HCEC 1CT (cell line): ENCODE measurements around the gene DUSP6.

Experiments used
- DNase-seq: peaks from one replicate; pipeline ENCODE4 v3.0.0-alpha.2; 2017

Gene DUSP6

GRCh38 chr12:89352492-89353187 is at the start of gene DUSP6:
TSS of gene DUSP6 (minus strand) at chr12:89352501. CDS start at chr12:89352039, 462 bp downstream.
- DNase-seq = peak; percentile 100

- no peak for DNase-seq
Observed at GRCh38 chr12:89401433-89402058, 49.2 kb upstream of the DUSP6 start.

GRCh38 chr12:89400415-89400814 is 48.1 kb upstream of the DUSP6 start:
- no peak for DNase-seq

GRCh38 chr12:89395712-89396111 is 43.4 kb upstream of the DUSP6 start:
- no peak for DNase-seq

- DNase-seq = no peak
Observed at GRCh38 chr12:89393551-89394121, 41.3 kb upstream of the DUSP6 start.

- DNase-seq = no peak
Observed at GRCh38 chr12:89392391-89392790, 40.1 kb upstream of the DUSP6 start.

- DNase-seq = no peak
Observed at GRCh38 chr12:89391726-89392336, 39.5 kb upstream of the DUSP6 start.

- DNase-seq = peak; percentile 76
Observed at GRCh38 chr12:89390802-89391673, 38.7 kb upstream of the DUSP6 start.

- DNase-seq = no peak
Observed at GRCh38 chr12:89389755-89390661, 37.7 kb upstream of the DUSP6 start.

GRCh38 chr12:89386138-89386537 is 33.8 kb upstream of the DUSP6 start:
- no peak for DNase-seq

GRCh38 chr12:89384807-89385206 is 32.5 kb upstream of the DUSP6 start:
- DNase-seq = no peak

GRCh38 chr12:89384050-89384758 is 31.9 kb upstream of the DUSP6 start:
- DNase-seq = peak; percentile 93

GRCh38 chr12:89383235-89384049 is 31.1 kb upstream of the DUSP6 start:
- peak; percentile 40 for DNase-seq

GRCh38 chr12:89382328-89382727 is 30.0 kb upstream of the DUSP6 start:
- DNase-seq = no peak

- no peak for DNase-seq
Observed at GRCh38 chr12:89379839-89380467, 27.7 kb upstream of the DUSP6 start.

GRCh38 chr12:89379148-89379838 is 27.0 kb upstream of the DUSP6 start:
- no peak for DNase-seq

GRCh38 chr12:89376844-89377243 is 24.5 kb upstream of the DUSP6 start:
- DNase-seq = no peak

- DNase-seq = no peak
Observed at GRCh38 chr12:89376202-89376529, 23.9 kb upstream of the DUSP6 start.
